ENCODE measurements around the gene PACS2.

The PACS2 gene

GRCh38 chr14:105348169-105348944 is 33.8 kb downstream of the PACS2 start:
- H3K4me1 ChIP-seq (ENCODE audit: control insufficient read depth in 5 of 5, insufficient read depth in 5 of 5, low read length in 5 of 5) = peaks cover 0 to 7% (median 4%) of the 10 kb centered on the region in 5 donors
- no peak overlapping the region for H3K27ac ChIP-seq (ENCODE audit: low read depth, low read length)
- no peaks in the 10 kb centered on the region for H3K9me3 ChIP-seq (ENCODE audit: control insufficient read depth in 5 of 5, low read length in 5 of 5)

GRCh38 chr14:105348945-105349699 is 34.6 kb downstream of the PACS2 start:
- Histone ChIP-seq H3K27ac (ENCODE audit: low read depth, low read length) (no peak overlapping the region), H3K4me1 (ENCODE audit: control insufficient read depth in 5 of 5, insufficient read depth in 5 of 5, low read length in 5 of 5) (peaks cover 0 to 7% (median 4%) of the 10 kb centered on the region in 5 donors), H3K9ac (ENCODE audit: low read length in 5 of 5) (no peak overlapping the region), H3K9me3 (ENCODE audit: control insufficient read depth in 5 of 5, low read length in 5 of 5) (no peaks in the 10 kb centered on the region), H3K27me3 (ENCODE audit: control insufficient read depth in 5 of 5, insufficient read depth in 4 of 5, low read length in 5 of 5) (no peaks in the 10 kb centered on the region), H3K36me3 (ENCODE audit: control insufficient read depth in 5 of 5, insufficient read depth in 5 of 5, low read length in 5 of 5) (peaks cover 0 to 22% (median 15%) of the 10 kb centered on the region in 5 donors), H3K4me3 (ENCODE audit: low read depth in 1 of 5, low read length in 5 of 5) (no peak overlapping the region)

More at GRCh38 chr14:105348169-105348944, 33.8 kb downstream of the PACS2 start:
- H3K27me3 ChIP-seq (ENCODE audit: control insufficient read depth in 5 of 5, insufficient read depth in 4 of 5, low read length in 5 of 5) = no peaks in the 10 kb centered on the region
- no peak overlapping the region for H3K4me3 ChIP-seq (ENCODE audit: low read depth in 1 of 5, low read length in 5 of 5)
- no peak overlapping the region for H3K9ac ChIP-seq (ENCODE audit: low read length in 5 of 5)
- peaks cover 0 to 22% (median 12%) of the 10 kb centered on the region in 5 donors for H3K36me3 ChIP-seq (ENCODE audit: control insufficient read depth in 5 of 5, insufficient read depth in 5 of 5, low read length in 5 of 5)

- H3K4me1 ChIP-seq (ENCODE audit: control insufficient read depth in 5 of 5, insufficient read depth in 5 of 5, low read length in 5 of 5) = peaks cover 0 to 7% (median 4%) of the 10 kb centered on the region in 5 donors
- no peak overlapping the region for H3K27ac ChIP-seq (ENCODE audit: low read depth, low read length)
- peaks cover 0 to 31% (median 22%) of the 10 kb centered on the region in 5 donors for H3K36me3 ChIP-seq (ENCODE audit: control insufficient read depth in 5 of 5, insufficient read depth in 5 of 5, low read length in 5 of 5)
- H3K4me3 ChIP-seq (ENCODE audit: low read depth in 1 of 5, low read length in 5 of 5) = no peak overlapping the region
- no peaks in the 10 kb centered on the region for H3K9me3 ChIP-seq (ENCODE audit: control insufficient read depth in 5 of 5, low read length in 5 of 5)
- no peak overlapping the region for H3K9ac ChIP-seq (ENCODE audit: low read length in 5 of 5)
- H3K27me3 ChIP-seq (ENCODE audit: control insufficient read depth in 5 of 5, insufficient read depth in 4 of 5, low read length in 5 of 5) = no peaks in the 10 kb centered on the region
These were observed 35.4 kb downstream of the PACS2 start for GRCh38 chr14:105349992-105350391.

- H3K27ac ChIP-seq (ENCODE audit: low read depth, low read length) = no peak overlapping the region
- no peak overlapping the region for H3K9ac ChIP-seq (ENCODE audit: low read length in 5 of 5)
- peaks cover 0 to 37% (median 28%) of the 10 kb centered on the region in 5 donors for H3K36me3 ChIP-seq (ENCODE audit: control insufficient read depth in 5 of 5, insufficient read depth in 5 of 5, low read length in 5 of 5)
These were observed 36.1 kb downstream of the PACS2 start for GRCh38 chr14:105350450-105351244.

GRCh38 chr14:105351410-105351809 is 36.9 kb downstream of the PACS2 start:
- H3K27ac ChIP-seq (ENCODE audit: low read depth, low read length) = no peak overlapping the region
- peaks cover 0 to 45% (median 35%) of the 10 kb centered on the region in 5 donors for H3K36me3 ChIP-seq (ENCODE audit: control insufficient read depth in 5 of 5, insufficient read depth in 5 of 5, low read length in 5 of 5)
- no peak overlapping the region for H3K9ac ChIP-seq (ENCODE audit: low read length in 5 of 5)
- no peaks in the 10 kb centered on the region for H3K27me3 ChIP-seq (ENCODE audit: control insufficient read depth in 5 of 5, insufficient read depth in 4 of 5, low read length in 5 of 5)
- no peak overlapping the region for H3K4me3 ChIP-seq (ENCODE audit: low read depth in 1 of 5, low read length in 5 of 5)
- peaks cover 0 to 5% (median 4%) of the 10 kb centered on the region in 5 donors for H3K4me1 ChIP-seq (ENCODE audit: control insufficient read depth in 5 of 5, insufficient read depth in 5 of 5, low read length in 5 of 5)
- no peaks in the 10 kb centered on the region for H3K9me3 ChIP-seq (ENCODE audit: control insufficient read depth in 5 of 5, low read length in 5 of 5)

More at GRCh38 chr14:105350450-105351244, 36.1 kb downstream of the PACS2 start:
- peaks cover 0 to 7% (median 4%) of the 10 kb centered on the region in 5 donors for H3K4me1 ChIP-seq (ENCODE audit: control insufficient read depth in 5 of 5, insufficient read depth in 5 of 5, low read length in 5 of 5)
- H3K27me3 ChIP-seq (ENCODE audit: control insufficient read depth in 5 of 5, insufficient read depth in 4 of 5, low read length in 5 of 5) = no peaks in the 10 kb centered on the region
- H3K9me3 ChIP-seq (ENCODE audit: control insufficient read depth in 5 of 5, low read length in 5 of 5) = no peaks in the 10 kb centered on the region
- no peak overlapping the region for H3K4me3 ChIP-seq (ENCODE audit: low read depth in 1 of 5, low read length in 5 of 5)

DNA sequence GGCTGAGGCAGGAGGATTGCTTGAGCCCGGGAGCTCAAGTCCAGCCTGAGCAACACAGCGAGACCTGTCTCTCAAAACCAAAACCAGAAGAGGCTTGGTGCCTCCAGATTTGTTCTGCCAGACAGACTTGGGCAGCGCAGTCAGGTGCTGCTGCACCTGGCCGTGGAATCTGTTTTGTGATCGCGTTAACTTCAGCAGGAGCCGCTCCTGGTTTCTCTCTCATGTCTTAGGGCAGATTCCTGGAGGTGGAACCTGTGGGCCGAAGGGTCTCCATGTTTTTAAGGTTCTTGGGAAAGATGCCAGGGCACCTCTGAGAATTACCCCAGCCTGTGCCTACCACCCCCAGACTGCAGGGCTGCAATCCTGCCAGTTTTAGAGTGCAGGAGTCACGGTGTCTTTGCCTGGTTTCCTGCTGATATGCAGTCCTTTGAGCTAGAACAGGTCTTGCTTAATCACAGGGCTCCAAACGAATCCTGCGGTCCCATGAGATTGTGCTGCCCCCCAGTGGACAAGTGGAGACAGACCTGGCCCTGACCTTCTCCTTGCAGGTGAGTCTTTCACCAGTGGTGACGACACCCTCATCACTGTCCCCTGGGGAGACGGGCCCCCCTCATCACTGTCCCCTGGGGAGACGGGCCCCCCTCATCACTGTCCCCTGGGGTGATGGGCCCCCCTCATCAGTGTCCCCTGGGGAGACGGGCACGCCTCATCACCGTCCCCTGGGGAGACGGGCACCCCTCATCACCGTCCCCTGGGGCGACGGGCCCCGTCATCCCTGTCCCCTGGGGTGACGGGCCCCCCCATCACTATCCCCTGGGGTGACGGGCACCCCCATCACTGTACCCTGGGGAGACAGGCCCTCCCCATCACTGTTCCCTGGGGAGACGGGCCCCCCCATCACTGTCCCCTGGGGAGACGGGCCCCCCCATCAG is 37.6 kb downstream of the PACS2 start:
- no peaks in the 10 kb centered on the region for H3K9me3 ChIP-seq (ENCODE audit: control insufficient read depth in 5 of 5, low read length in 5 of 5)
- H3K9ac ChIP-seq (ENCODE audit: low read length in 5 of 5) = no peak overlapping the region
- no peaks in the 10 kb centered on the region for H3K27me3 ChIP-seq (ENCODE audit: control insufficient read depth in 5 of 5, insufficient read depth in 4 of 5, low read length in 5 of 5)
- peaks cover 0 to 52% (median 41%) of the 10 kb centered on the region in 5 donors for H3K36me3 ChIP-seq (ENCODE audit: control insufficient read depth in 5 of 5, insufficient read depth in 5 of 5, low read length in 5 of 5)
- no peak overlapping the region for H3K27ac ChIP-seq (ENCODE audit: low read depth, low read length)
- H3K4me3 ChIP-seq (ENCODE audit: low read depth in 1 of 5, low read length in 5 of 5) = no peak overlapping the region
- H3K4me1 ChIP-seq (ENCODE audit: control insufficient read depth in 5 of 5, insufficient read depth in 5 of 5, low read length in 5 of 5) = peaks cover 0 to 5% (median 4%) of the 10 kb centered on the region in 5 donors

- no peaks in the 10 kb centered on the region for H3K9me3 ChIP-seq (ENCODE audit: control insufficient read depth in 5 of 5, low read length in 5 of 5)
- no peak overlapping the region for H3K27ac ChIP-seq (ENCODE audit: low read depth, low read length)
- H3K27me3 ChIP-seq (ENCODE audit: control insufficient read depth in 5 of 5, insufficient read depth in 4 of 5, low read length in 5 of 5) = no peaks in the 10 kb centered on the region
- H3K36me3 ChIP-seq (ENCODE audit: control insufficient read depth in 5 of 5, insufficient read depth in 5 of 5, low read length in 5 of 5) = peaks cover 0 to 59% (median 44%) of the 10 kb centered on the region in 5 donors
- H3K4me1 ChIP-seq (ENCODE audit: control insufficient read depth in 5 of 5, insufficient read depth in 5 of 5, low read length in 5 of 5) = peaks cover 0 to 5% (median 4%) of the 10 kb centered on the region in 5 donors
- H3K4me3 ChIP-seq (ENCODE audit: low read depth in 1 of 5, low read length in 5 of 5) = no peak overlapping the region
- no peak overlapping the region for H3K9ac ChIP-seq (ENCODE audit: low read length in 5 of 5)
These were observed 38.6 kb downstream of the PACS2 start for GRCh38 chr14:105353136-105353535.

- Histone ChIP-seq H3K27me3 (ENCODE audit: control insufficient read depth in 5 of 5, insufficient read depth in 4 of 5, low read length in 5 of 5) (no peaks in the 10 kb centered on the region), H3K27ac (ENCODE audit: low read depth, low read length) (no peak overlapping the region), H3K9ac (ENCODE audit: low read length in 5 of 5) (no peak overlapping the region), H3K36me3 (ENCODE audit: control insufficient read depth in 5 of 5, insufficient read depth in 5 of 5, low read length in 5 of 5) (peaks cover 0 to 57% (median 44%) of the 10 kb centered on the region in 5 donors), H3K4me1 (ENCODE audit: control insufficient read depth in 5 of 5, insufficient read depth in 5 of 5, low read length in 5 of 5) (peaks cover 0 to 5% (median 4%) of the 10 kb centered on the region in 5 donors), H3K4me3 (ENCODE audit: low read depth in 1 of 5, low read length in 5 of 5) (no peak overlapping the region), H3K9me3 (ENCODE audit: control insufficient read depth in 5 of 5, low read length in 5 of 5) (no peaks in the 10 kb centered on the region)
These were observed 40.0 kb downstream of the PACS2 start for GRCh38 chr14:105354541-105354940.

DNA sequence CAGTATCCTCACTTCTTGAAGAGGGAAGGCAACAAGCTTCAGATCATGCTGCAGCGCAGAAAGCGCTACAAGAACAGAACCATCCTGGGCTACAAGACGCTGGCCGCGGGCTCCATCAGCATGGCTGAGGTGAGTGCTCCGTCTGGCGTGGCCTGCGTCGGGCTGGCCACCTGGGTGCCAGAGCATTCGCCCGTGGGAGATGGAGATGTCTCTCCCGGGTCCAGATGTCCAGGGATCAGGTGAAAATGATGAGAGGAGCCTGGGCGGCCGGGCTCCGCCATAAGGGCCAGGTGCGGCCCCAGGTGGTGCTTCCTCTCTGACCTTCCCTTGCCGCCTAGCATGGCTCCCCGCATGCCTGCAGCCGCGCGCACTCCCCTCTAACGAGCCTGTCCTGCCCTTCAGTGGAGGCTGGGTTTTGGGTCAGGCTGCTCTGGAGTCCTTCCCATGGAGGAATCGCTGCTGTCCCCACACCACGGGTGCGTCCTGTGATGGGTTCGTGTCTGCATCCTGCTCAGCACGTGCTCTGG is 40.6 kb downstream of the PACS2 start:
- peaks cover 0 to 5% (median 4%) of the 10 kb centered on the region in 5 donors for H3K4me1 ChIP-seq (ENCODE audit: control insufficient read depth in 5 of 5, insufficient read depth in 5 of 5, low read length in 5 of 5)
- no peaks in the 10 kb centered on the region for H3K27me3 ChIP-seq (ENCODE audit: control insufficient read depth in 5 of 5, insufficient read depth in 4 of 5, low read length in 5 of 5)
- H3K4me3 ChIP-seq (ENCODE audit: low read depth in 1 of 5, low read length in 5 of 5) = no peak overlapping the region
- H3K27ac ChIP-seq (ENCODE audit: low read depth, low read length) = no peak overlapping the region
- H3K9ac ChIP-seq (ENCODE audit: low read length in 5 of 5) = no peak overlapping the region
- H3K9me3 ChIP-seq (ENCODE audit: control insufficient read depth in 5 of 5, low read length in 5 of 5) = no peaks in the 10 kb centered on the region
- peaks cover 0 to 53% (median 39%) of the 10 kb centered on the region in 5 donors for H3K36me3 ChIP-seq (ENCODE audit: control insufficient read depth in 5 of 5, insufficient read depth in 5 of 5, low read length in 5 of 5)
